ENCODE results near the gene CDC42SE1. TPM values are rescaled to one million over a fixed set of nuclear protein-coding genes. Genes with fewer than 3 reads are reported as not detected.
A peak's percentile ranks its signal among the peaks of the same experiment; 100 is the strongest.

CDC42SE1 gene
- 29.8 and 38.5 TPM in 2 replicates for total RNA-seq

GRCh38 chr1:151059109-151060006 lies at the start of gene CDC42SE1:
Gene CDC42SE1, minus strand, starts transcription at chr1:151059622. Its CDS starts 3,892 bp downstream, at chr1:151055730.

GRCh38 chr1:151070474-151071276 lies 11.3 kb upstream of the CDC42SE1 start, which contains the start of gene GABPB2:
Gene GABPB2, plus strand, starts transcription at chr1:151070761. Its CDS starts 17,429 bp downstream, at chr1:151088190.

GRCh38 chr1:151060007-151060656 lies 710 bp upstream of the CDC42SE1 start, which contains the start of gene MLLT11:
Gene MLLT11, plus strand, starts transcription at chr1:151060397. Its CDS starts 6,828 bp downstream, at chr1:151067225.

GRCh38 chr1:151047591-151047924 lies 11.9 kb downstream of the CDC42SE1 start, which contains the start of gene C1orf56:
Gene C1orf56, plus strand, starts transcription at chr1:151047751. Its CDS starts 97 bp downstream, at chr1:151047848.

GRCh38 chr1:151036356-151036755 lies 23.1 kb downstream of the CDC42SE1 start, which contains the start of gene BNIPL:
Gene BNIPL, plus strand, starts transcription at chr1:151036586. Its CDS starts 140 bp downstream, at chr1:151036726.

GRCh38 chr1:151008244-151009205 lies 50.9 kb downstream of the CDC42SE1 start, which contains the start of gene PRUNE1:
Gene PRUNE1, plus strand, starts transcription at chr1:151008449. Its CDS starts 184 bp downstream, at chr1:151008633.

GRCh38 chr1:151006327-151007052 lies 52.9 kb downstream of the CDC42SE1 start, which contains the start of gene MINDY1:
Gene MINDY1, minus strand, starts transcription at chr1:151006902. Its CDS starts 4,285 bp downstream, at chr1:151002617.

Small RNAs within 50 kb of the gene (small RNA-seq; reads per million reads assigned to genes)
- 0.52 reads per million, percentile 31 among the genes with 10 or more reads in this experiment for gene RNU6-884P

Other genes with a start within 250 kb of the CDC42SE1 start
- gene ARNT, start 183.0 kb downstream of the CDC42SE1 start, total RNA-seq = 42.3 and 42.6 TPM in 2 replicates
- not detected in 2 replicates for gene CTXND2, start 172.5 kb downstream of the CDC42SE1 start, total RNA-seq
- gene SETDB1, start 133.3 kb downstream of the CDC42SE1 start, total RNA-seq = 32.7 and 35.8 TPM in 2 replicates
- 99.6 and 168 TPM in 2 replicates for gene CERS2, start 84.8 kb downstream of the CDC42SE1 start, total RNA-seq
- 0.20 and 0.37 TPM in 2 replicates for gene ANXA9, start 77.3 kb downstream of the CDC42SE1 start, total RNA-seq
- 8.8 and 9.9 TPM in 2 replicates for gene MINDY1, start 52.7 kb downstream of the CDC42SE1 start, total RNA-seq
- gene PRUNE1, start 51.2 kb downstream of the CDC42SE1 start, total RNA-seq = 5.1 and 5.7 TPM in 2 replicates
- 0.37 and 0.39 TPM in 2 replicates for gene BNIPL, start 23.0 kb downstream of the CDC42SE1 start, total RNA-seq
- gene C1orf56, start 11.9 kb downstream of the CDC42SE1 start, total RNA-seq = 2.2 and 2.3 TPM in 2 replicates
- 0.73 and 0.78 TPM in 2 replicates for gene MLLT11, start 775 bp upstream of the CDC42SE1 start, total RNA-seq
- gene GABPB2, start 11.1 kb upstream of the CDC42SE1 start, total RNA-seq = 12.1 and 17.0 TPM in 2 replicates
- gene SEMA6C, start 87.0 kb upstream of the CDC42SE1 start, total RNA-seq = 0.73 and 0.98 TPM in 2 replicates
- gene TNFAIP8L2, start 97.0 kb upstream of the CDC42SE1 start, total RNA-seq = not detected in 2 replicates
- gene LYSMD1, start 106.3 kb upstream of the CDC42SE1 start, total RNA-seq = 7.8 and 8.5 TPM in 2 replicates
- gene SCNM1, start 106.5 kb upstream of the CDC42SE1 start, total RNA-seq = 23.9 and 25.4 TPM in 2 replicates
- gene TMOD4, start 116.4 kb upstream of the CDC42SE1 start, total RNA-seq = not detected in 2 replicates
- 25.7 and 37.9 TPM in 2 replicates for gene VPS72, start 130.6 kb upstream of the CDC42SE1 start, total RNA-seq
- gene PIP5K1A, start 138.9 kb upstream of the CDC42SE1 start, total RNA-seq = 37.8 and 64.1 TPM in 2 replicates
- gene PSMD4, start 195.1 kb upstream of the CDC42SE1 start, total RNA-seq = 151 and 175 TPM in 2 replicates
- gene ZNF687, start 222.7 kb upstream of the CDC42SE1 start, total RNA-seq = 11.8 and 17.2 TPM in 2 replicates